ENCODE measurements around the gene CNOT6L. TPM values are rescaled to one million over a fixed set of nuclear protein-coding genes. Genes with fewer than 3 reads are reported as not detected.
"Not testable (repeated sequence)": the region's sequence is repeated elsewhere in the genome, so short reads cannot be mapped to it uniquely, and the experiment has no call there.

The CNOT6L gene
- polyA plus RNA-seq, 3 donors, result 37.3 to 42.4 (median 39.0) TPM

DNA sequence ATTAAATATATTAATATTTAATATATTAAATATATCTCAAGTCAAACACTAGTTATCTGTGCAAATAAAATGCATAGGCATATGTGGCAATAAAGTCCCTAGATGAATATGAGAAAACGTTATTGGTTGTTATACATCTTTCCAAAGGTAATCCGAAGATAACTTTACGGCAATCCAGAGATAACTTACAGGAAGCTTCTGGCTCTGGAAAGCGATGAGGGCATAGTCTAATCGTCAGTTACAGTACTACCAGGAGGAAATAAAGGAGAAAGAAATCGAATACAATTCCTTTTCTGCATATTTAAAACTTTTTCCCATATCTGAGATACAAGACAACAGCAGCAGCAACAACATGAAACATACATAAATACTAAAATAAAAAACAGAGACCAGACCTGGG is 35.3 kb downstream of the CNOT6L start:
- no peak for DNase-seq (ENCODE audit: low read depth in 3 of 3, low spot score in 2 of 3)

- DNase-seq (ENCODE audit: low read depth in 3 of 3, low spot score in 2 of 3), result no peak
Observed at GRCh38 chr4:77782102-77782835, 36.9 kb downstream of the CNOT6L start.

DNA sequence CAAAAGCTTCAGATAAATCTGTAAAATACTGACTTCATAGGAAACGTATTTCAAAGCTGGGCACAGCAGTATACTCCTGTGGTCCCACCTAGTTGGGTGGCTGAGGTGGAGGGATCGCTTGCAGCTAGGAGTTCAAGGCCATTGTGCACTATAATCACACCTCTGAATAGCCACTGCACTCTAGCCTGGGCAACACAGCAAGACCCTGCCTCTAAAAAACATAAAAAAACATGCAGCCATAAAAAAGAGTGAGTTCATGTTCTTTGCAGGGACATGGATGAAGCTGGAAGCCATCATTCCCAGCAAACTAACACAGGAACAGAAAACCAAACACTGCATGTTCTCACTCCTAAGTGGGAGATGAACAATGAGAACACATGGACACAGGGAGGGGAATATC is 38.4 kb downstream of the CNOT6L start:
- DNase-seq (ENCODE audit: low read depth in 3 of 3, low spot score in 2 of 3), result not testable (repeated sequence)

- no peak for DNase-seq (ENCODE audit: low read depth in 3 of 3, low spot score in 2 of 3)
Observed at GRCh38 chr4:77777135-77777807, 41.9 kb downstream of the CNOT6L start.

DNA sequence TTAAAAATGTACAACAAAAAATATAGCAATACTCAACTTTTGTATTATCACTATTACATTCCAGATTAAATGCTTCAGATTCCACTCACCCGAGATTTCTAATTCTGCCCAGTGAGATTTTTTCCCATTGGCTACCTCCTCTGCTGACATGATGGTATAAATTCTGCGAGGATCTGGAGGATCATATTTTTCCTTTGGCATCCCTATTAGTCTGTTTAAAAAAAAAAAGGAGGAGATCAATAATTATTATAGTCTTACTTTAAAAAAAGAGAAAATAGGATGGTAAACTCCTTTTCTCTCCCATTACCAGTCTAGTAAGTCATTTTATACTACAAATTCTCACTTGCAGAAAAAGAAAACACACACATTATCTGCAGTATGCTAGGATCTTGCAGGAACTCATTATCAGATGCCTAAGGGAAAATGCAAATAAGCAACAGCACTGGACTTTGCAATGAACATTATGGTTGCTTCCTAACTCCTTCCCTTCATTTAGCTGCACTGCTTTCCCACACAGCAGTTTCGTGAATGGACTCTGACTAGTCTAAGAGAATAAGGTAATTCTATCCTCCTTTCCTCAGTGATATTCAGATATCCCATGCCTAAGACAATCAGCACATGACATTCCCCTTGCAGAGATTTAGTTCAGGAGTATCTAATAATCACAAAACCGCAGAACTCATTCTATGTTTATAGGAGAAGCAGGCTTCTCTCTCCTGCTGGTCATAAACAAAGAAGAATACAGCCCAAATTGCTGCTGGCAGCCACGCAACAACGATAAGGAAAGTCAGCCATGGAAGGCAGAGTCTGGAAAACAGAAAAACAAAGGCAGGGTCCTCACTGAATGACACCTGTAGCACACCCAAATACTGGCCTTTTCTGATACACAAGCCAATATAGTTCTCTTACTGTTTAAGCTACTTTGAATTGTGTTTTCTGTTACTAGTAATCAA is 42.7 kb downstream of the CNOT6L start:
- no peak for DNase-seq (ENCODE audit: low read depth in 3 of 3, low spot score in 2 of 3)

DNA sequence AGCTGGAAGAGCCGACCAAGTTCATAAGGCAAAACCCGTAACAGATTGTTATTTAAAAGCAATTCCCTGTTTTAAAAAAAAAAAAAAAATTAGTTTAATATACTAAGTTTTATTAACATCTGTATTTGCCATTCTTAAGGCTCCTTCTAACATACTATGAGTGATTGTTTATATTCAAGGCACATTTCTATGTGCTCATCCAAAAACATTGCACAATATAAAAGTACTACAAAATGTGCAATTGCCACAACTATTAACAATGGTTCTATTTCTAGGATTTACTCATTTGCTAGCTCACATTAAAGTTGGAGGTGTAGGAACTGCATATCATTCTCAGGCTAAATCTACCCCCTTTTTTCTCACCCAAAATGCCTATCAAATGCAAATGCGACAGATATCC is 46.1 kb downstream of the CNOT6L start:
- DNase-seq (ENCODE audit: low read depth in 3 of 3, low spot score in 2 of 3), result no peak

GRCh38 chr4:77771566-77771965 is 47.6 kb downstream of the CNOT6L start:
- DNase-seq (ENCODE audit: low read depth in 3 of 3, low spot score in 2 of 3), result no peak

DNA sequence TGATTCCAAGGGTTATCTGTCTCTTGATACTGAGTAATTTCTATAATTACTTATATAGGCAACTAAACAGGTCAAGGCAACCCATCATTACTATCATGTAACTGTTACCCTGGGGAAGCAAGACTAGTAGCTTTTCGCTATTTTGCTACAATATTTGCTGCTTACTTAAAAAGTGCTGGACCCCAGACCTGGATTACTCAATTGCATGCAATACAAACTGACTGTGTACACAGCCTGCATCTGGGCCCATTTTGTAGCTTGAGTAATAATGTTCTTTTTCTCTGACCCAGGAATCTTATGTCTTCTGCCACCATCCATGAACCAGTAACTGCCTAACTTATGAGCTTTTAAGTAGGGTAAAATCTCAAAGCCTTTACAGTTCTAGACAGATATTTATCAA is 53.4 kb downstream of the CNOT6L start:
- DNase-seq (ENCODE audit: low read depth in 3 of 3, low spot score in 2 of 3), result no peak

GRCh38 chr4:77762531-77762930 is 56.6 kb downstream of the CNOT6L start:
- no peak for DNase-seq (ENCODE audit: low read depth in 3 of 3, low spot score in 2 of 3)

GRCh38 chr4:77761595-77761994 is 57.6 kb downstream of the CNOT6L start:
- no peak for DNase-seq (ENCODE audit: low read depth in 3 of 3, low spot score in 2 of 3)

- no peak for DNase-seq (ENCODE audit: low read depth in 3 of 3, low spot score in 2 of 3)
Observed at GRCh38 chr4:77758804-77759203, 60.4 kb downstream of the CNOT6L start.

GRCh38 chr4:77751764-77752163 is 67.4 kb downstream of the CNOT6L start:
- no peak for DNase-seq (ENCODE audit: low read depth in 3 of 3, low spot score in 2 of 3)

GRCh38 chr4:77745792-77746191 is 73.4 kb downstream of the CNOT6L start:
- no peak for DNase-seq (ENCODE audit: low read depth in 3 of 3, low spot score in 2 of 3)

- no peak for DNase-seq (ENCODE audit: low read depth in 3 of 3, low spot score in 2 of 3)
Observed at GRCh38 chr4:77742054-77742453, 77.1 kb downstream of the CNOT6L start.

GRCh38 chr4:77740480-77740879 is 78.7 kb downstream of the CNOT6L start:
- no peak for DNase-seq (ENCODE audit: low read depth in 3 of 3, low spot score in 2 of 3)

- no peak for DNase-seq (ENCODE audit: low read depth in 3 of 3, low spot score in 2 of 3)
Observed at GRCh38 chr4:77734928-77735327, 84.2 kb downstream of the CNOT6L start.

DNA sequence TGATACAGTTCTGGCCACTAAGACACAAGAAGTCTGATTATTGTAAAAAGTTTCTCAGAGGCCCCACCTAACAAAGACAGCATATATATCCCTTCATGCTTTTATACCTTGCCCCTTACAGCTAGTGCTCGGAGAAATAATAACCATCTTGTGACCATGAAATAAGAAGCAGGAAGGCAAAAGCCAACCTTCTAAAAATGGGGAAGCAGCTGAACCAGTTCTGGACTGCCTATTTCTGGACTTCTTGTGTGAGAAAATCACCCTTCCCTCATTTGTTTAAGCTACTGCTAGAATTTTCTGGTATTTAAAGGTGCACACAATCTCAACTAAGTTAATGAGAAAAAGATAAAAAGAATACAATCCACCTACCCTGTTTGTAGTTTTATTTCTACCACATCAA is 87.5 kb downstream of the CNOT6L start:
- no peak for DNase-seq (ENCODE audit: low read depth in 3 of 3, low spot score in 2 of 3)

DNA sequence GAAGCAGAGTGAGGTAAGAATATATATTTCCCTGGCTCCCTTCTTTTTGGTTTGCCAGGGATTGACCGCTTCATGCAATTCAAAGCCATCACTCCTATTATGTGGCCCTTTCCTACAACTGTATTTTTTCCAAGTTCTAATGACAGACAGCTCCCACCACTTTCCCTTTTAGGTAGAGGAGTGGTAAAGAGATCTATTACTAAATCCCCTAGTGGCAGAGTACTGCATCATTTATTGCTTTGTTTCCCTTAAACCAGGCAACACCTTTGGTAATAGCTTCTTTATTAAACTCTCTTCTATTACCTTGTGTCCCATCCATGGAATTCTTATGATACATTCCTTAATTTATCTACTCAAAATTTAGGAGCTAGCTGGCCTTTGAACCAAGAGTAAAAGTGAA is 90.7 kb downstream of the CNOT6L start:
- no peak for DNase-seq (ENCODE audit: low read depth in 3 of 3, low spot score in 2 of 3)

- no peak for DNase-seq (ENCODE audit: low read depth in 3 of 3, low spot score in 2 of 3)
Observed at GRCh38 chr4:77721073-77721472, 98.1 kb downstream of the CNOT6L start.

DNA sequence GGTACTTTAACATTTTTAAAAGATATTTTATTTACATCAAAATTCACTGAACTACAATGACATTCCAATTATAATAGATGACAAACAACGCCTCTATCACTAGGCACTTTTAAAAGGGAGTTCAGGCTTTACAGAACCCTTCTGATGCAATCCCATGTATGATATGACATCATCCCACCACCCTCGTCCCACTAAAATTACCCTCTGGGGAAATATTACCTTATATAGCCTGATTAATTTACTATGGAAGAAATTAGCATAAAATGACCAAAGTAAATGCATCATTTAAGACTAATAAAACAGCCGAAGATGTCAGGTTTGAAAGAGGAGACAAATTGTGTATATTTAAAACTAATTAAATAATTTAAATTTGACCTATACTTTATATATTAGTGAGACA is 100.7 kb downstream of the CNOT6L start:
- not testable (repeated sequence) for DNase-seq (ENCODE audit: low read depth in 3 of 3, low spot score in 2 of 3)

Measured in right renal cortex interstitium (tissue), 3 donors.